Measurements from ENCODE around the gene NDUFA9. TPM values are rescaled to one million over a fixed set of nuclear protein-coding genes. Genes with fewer than 3 reads are reported as not detected.

The NDUFA9 gene
- total and polyA plus RNA-seq, 9 of the 15 experiments (the other 6 are each of a cell fraction or from before 2014, with no cell fraction given): 54.8 to 331 (median 108) TPM

- TF ChIP-seq HMBOX1 (IDR thresholded peaks at IDR 0.05) (no peak), PKNOX1 (IDR thresholded peaks at IDR 0.05) (no peak), ZBTB40 (IDR thresholded peaks at IDR 0.05) (no peak), ZBTB40 (CRISPR knock-in tag; IDR thresholded peaks at IDR 0.05) (no peak), REST (IDR thresholded peaks at IDR 0.05; ENCODE audit: borderline replicate concordance) (no peak), REST (CRISPR knock-in tag; IDR thresholded peaks at IDR 0.05; ENCODE audit: low read depth) (no peak), MCM2 (IDR thresholded peaks at IDR 0.05; ENCODE audit: low read depth) (no peak), TSC22D4 (tag; IDR thresholded peaks at IDR 0.05) (no peak), CBX2 (IDR thresholded peaks at IDR 0.05; ENCODE audit: insufficient read depth, low read length, poor library complexity, severe bottlenecking) (no peak)
Measured at GRCh38 chr12:4653257-4653656, 4.3 kb downstream of the NDUFA9 start (continued).
